PFSK-1 (cell line): Measurements from ENCODE around the gene ZZZ3.

Experiments used
- POLR2AphosphoS5 ChIP-seq: IDR thresholded peaks from 2 replicates; pipeline ENCODE4 v1.6.1; 2012; ENCODE audit warnings: low read depth, mild to moderate bottlenecking, control low read depth, low read length, moderate library complexity
- SIN3A ChIP-seq: IDR thresholded peaks from 2 replicates; pipeline ENCODE4 v1.6.1; 2012; ENCODE audit warnings: mild to moderate bottlenecking, low read length, moderate library complexity, borderline replicate concordance; ENCODE audit not compliant: insufficient read depth
- TAF1 ChIP-seq: IDR thresholded peaks from 2 replicates; pipeline ENCODE4 v1.6.1; 2012; ENCODE audit warnings: low read length, control low read depth, borderline replicate concordance; ENCODE audit not compliant: insufficient read depth

DNA sequence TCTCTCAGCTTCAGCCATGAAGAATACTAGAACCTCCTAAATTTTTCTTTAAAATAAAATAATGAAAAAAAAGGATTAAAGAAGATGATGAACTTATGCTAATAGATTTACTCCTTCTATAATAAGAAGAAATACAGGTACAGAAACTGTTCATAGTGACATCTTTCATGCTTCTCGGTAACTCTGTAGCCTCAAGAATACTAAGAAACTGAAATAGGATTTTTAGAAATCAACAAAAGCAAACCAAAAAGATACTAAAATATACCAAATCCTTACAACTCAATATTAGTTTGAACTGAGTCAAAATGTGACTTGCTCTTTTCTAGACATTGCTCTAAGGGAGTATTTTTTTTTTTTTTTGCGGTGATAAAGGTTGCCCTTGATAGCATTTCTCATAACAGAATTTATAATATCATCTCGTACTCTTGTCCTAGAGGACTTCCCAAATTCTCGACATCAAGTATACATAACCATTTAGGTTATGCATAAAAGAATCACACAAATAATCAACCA is 42.8 kb downstream of the ZZZ3 start:
- no peak for TF ChIP-seq TAF1
- no peak for TF ChIP-seq POLR2AphosphoS5
- TF ChIP-seq SIN3A, result no peak
